ENCODE data around the gene RRBP1. TPM values are rescaled to one million over a fixed set of nuclear protein-coding genes. Genes with fewer than 3 reads are reported as not detected.

Gene RRBP1
- total RNA-seq, 2 donors from 2014 or later, result 402 to 509 TPM

DNA sequence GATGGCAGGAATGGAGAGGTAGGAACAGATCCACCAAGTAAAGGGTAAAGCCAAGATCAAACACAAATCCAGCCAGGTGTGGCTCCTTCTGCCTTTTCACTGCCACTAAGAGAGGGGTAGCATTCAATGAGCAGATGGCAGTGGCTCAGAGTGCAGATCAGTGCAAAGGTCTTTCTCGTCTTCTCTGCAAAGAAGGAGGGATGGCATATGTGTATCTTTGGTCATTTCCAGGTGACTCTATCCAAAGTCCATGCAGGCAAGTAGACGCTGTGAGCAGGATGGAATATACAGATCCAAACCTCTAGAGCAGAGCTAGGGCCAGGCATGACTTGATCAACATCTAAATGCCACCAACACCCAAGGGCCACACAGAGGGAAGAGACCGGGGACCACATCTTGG, 24.6 kb upstream of the RRBP1 start:
- intact Hi-C loops (cut with DNase I), result no loop called here
- Histone ChIP-seq H3K9me3 (no peaks in the 10 kb centered on the region), H3K4me1 (peaks cover 4% of the 10 kb centered on the region), H3K27ac (no peak overlapping the region), H3K9ac (ENCODE audit: low read depth in 2 of 2, low read length in 2 of 2) (no peak overlapping the region), H3K27me3 (no peaks in the 10 kb centered on the region), H3K36me3 (no peaks in the 10 kb centered on the region), H3K4me3 (no peak overlapping the region)
- no peak for DNase-seq
- TF ChIP-seq, protein P1, sequence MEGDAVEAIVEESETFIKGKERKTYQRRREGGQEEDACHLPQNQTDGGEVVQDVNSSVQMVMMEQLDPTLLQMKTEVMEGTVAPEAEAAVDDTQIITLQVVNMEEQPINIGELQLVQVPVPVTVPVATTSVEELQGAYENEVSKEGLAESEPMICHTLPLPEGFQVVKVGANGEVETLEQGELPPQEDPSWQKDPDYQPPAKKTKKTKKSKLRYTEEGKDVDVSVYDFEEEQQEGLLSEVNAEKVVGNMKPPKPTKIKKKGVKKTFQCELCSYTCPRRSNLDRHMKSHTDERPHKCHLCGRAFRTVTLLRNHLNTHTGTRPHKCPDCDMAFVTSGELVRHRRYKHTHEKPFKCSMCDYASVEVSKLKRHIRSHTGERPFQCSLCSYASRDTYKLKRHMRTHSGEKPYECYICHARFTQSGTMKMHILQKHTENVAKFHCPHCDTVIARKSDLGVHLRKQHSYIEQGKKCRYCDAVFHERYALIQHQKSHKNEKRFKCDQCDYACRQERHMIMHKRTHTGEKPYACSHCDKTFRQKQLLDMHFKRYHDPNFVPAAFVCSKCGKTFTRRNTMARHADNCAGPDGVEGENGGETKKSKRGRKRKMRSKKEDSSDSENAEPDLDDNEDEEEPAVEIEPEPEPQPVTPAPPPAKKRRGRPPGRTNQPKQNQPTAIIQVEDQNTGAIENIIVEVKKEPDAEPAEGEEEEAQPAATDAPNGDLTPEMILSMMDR (IDR thresholded peaks at IDR 0.05), result no peak

DNA sequence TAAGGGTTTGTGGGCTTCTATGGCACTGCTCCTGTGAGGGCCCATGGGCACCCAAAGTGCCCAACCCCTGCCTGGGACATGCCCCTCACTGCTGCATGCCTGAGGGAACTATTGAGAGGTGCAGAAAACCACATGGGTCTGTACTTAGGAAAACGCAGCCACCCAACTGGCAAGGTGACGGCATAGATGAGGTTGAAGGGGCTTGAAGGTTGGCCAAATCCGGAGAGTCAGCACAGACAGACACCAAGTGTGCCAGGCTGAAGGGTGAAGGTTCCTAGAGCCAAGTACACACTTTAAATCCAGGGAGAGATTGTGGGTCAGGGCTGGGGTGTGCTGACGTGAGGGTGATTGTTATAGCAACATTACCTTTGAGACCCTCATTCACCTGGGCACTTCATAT, 23.9 kb upstream of the RRBP1 start:
- H3K4me3 ChIP-seq, result no peak overlapping the region
- H3K36me3 ChIP-seq, result no peaks in the 10 kb centered on the region
- no peak overlapping the region for H3K27ac ChIP-seq
- DNase-seq, result no peak
- no peak overlapping the region for H3K9ac ChIP-seq (ENCODE audit: low read depth in 2 of 2, low read length in 2 of 2)
- H3K27me3 ChIP-seq, result no peaks in the 10 kb centered on the region
- intact Hi-C loops (cut with DNase I), result no loop called here
- no peaks in the 10 kb centered on the region for H3K9me3 ChIP-seq
- TF ChIP-seq, protein P1 (IDR thresholded peaks at IDR 0.05), result no peak
- peaks cover 4% of the 10 kb centered on the region for H3K4me1 ChIP-seq

DNA sequence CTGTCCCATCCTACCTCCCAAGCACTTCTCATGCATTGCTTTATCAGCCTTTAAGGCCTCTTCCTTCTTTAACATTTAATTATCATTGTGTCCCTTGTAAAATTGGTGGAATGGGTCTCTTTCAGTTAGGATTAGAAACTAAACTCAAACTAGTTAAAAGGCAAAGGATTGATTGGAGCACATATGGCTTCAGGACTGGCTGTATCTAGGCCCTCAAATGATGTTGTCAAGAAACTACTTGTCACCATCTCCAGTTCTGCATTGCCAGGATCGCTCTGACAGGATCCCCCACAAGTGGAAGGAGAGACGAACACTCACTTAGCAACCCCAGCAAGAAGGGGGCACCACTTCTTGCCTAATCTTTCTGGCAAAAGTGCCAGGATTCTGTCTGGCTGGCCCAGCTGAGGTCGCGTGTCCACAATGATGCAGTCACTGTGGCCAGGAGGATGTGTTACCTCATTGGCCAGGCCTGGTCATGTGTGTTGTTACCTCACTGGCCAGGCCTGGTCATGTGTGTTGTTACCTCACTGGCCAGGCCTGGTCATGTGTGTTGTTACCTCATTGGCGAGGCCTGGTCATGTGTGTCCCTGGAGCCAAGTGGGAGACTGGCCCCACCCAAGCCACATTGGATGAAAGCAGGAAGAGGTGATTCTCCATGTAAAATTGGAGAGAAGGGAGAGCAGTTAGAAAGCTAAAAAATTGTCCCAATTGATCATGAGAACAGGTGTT, 22.7 kb upstream of the RRBP1 start:
- no peak overlapping the region for H3K4me3 ChIP-seq
- no peak overlapping the region for H3K27ac ChIP-seq
- TF ChIP-seq, protein P1 (IDR thresholded peaks at IDR 0.05), result no peak
- no peaks in the 10 kb centered on the region for H3K9me3 ChIP-seq
- H3K9ac ChIP-seq (ENCODE audit: low read depth in 2 of 2, low read length in 2 of 2), result no peak overlapping the region
- no peaks in the 10 kb centered on the region for H3K4me1 ChIP-seq
- no peak for DNase-seq
- intact Hi-C loops (cut with DNase I), result no loop called here
- H3K27me3 ChIP-seq, result no peaks in the 10 kb centered on the region
- no peaks in the 10 kb centered on the region for H3K36me3 ChIP-seq

DNA sequence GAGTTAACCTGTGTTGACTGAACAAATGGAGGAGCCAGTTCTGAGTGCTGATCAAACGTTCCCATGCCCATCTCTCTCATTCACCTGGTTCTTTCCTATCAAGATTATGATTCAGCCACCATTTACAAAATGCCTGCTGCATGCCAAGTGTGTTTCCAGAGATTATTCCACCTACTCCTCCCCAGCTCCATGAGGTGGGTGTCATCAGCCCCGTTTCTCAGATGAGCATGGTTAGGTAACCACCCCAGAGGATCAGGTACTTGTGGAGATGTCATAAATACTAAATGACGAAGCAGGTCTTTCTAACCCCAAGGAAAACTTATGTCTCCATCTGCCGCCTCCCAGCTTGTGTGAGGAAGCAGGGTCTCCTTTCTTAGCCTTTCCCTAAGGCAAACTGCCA, 19.8 kb upstream of the RRBP1 start:
- no peak for DNase-seq
- no peaks in the 10 kb centered on the region for H3K9me3 ChIP-seq
- H3K27me3 ChIP-seq, result no peaks in the 10 kb centered on the region
- TF ChIP-seq, protein P1 (IDR thresholded peaks at IDR 0.05), result no peak
- no peaks in the 10 kb centered on the region for H3K36me3 ChIP-seq
- H3K4me3 ChIP-seq, result no peak overlapping the region
- H3K9ac ChIP-seq (ENCODE audit: low read depth in 2 of 2, low read length in 2 of 2), result no peak overlapping the region
- intact Hi-C loops (cut with DNase I), result no loop called here
- H3K4me1 ChIP-seq, result no peaks in the 10 kb centered on the region
- H3K27ac ChIP-seq, result no peak overlapping the region

DNA sequence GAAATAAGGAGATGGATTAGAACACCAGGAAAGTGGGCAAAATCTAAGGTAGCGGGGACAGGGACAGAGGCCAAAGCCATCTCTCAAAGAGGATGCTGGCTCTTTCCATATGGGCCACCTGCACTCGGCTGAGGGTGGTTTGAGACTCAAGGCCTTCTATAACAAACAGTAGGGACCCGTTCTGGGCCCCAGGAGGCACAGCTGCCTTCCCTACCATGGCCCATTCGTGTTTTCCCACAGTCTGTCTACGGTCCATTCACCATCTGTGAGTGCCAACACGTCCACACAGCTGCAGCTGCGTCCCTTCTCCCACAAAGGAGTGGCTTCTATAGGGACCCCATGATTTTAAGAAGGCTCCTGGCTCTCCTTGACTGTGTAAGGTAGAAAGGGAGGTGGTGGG, 18.6 kb upstream of the RRBP1 start:
- no peak overlapping the region for H3K27ac ChIP-seq
- TF ChIP-seq, protein P1 (IDR thresholded peaks at IDR 0.05), result no peak
- H3K4me1 ChIP-seq, result no peaks in the 10 kb centered on the region
- H3K9ac ChIP-seq (ENCODE audit: low read depth in 2 of 2, low read length in 2 of 2), result no peak overlapping the region
- H3K4me3 ChIP-seq, result no peak overlapping the region
- no peaks in the 10 kb centered on the region for H3K27me3 ChIP-seq
- DNase-seq, result no peak
- H3K9me3 ChIP-seq, result no peaks in the 10 kb centered on the region
- intact Hi-C loops (cut with DNase I), result no loop called here
- no peaks in the 10 kb centered on the region for H3K36me3 ChIP-seq

All from colonic mucosa (tissue), 4 donors.